HG03108 (cell line): Measurements from ENCODE around the gene IPCEF1.

Experiments used
- ATAC-seq: cut with Tn5 transposase; IDR thresholded peaks from one replicate; pipeline ENCODE4 v1.9.1; 2021; ENCODE audit warnings: moderate library complexity; ENCODE audit not compliant: unreplicated experiment

IPCEF1 gene

GRCh38 chr6:154117485-154117884 is 239.1 kb downstream of the IPCEF1 start:
- no peak for ATAC-seq

GRCh38 chr6:154113392-154113791 is 243.2 kb downstream of the IPCEF1 start:
- ATAC-seq, result no peak

- ATAC-seq, result no peak
Observed at GRCh38 chr6:154112181-154112809, 244.3 kb downstream of the IPCEF1 start.

- no peak for ATAC-seq
Observed at GRCh38 chr6:154111025-154111424, 245.6 kb downstream of the IPCEF1 start.

GRCh38 chr6:154106251-154106650 is 250.4 kb downstream of the IPCEF1 start:
- ATAC-seq, result no peak
